ENCODE results near the gene JSRP1.

The JSRP1 gene

GRCh38 chr19:2255982-2256685 lies at the start of gene JSRP1:
JSRP1 (minus strand) TSS chr19:2256417; CDS start chr19:2255314, 1,103 bp downstream.
- DNase-seq (ENCODE audit: low read depth, low spot score), result no peak

- no peak for DNase-seq (ENCODE audit: low read depth, low spot score)
Observed at GRCh38 chr19:2305452-2306280, 49.4 kb upstream of the JSRP1 start.

GRCh38 chr19:2303211-2303798 lies 47.1 kb upstream of the JSRP1 start:
- no peak for DNase-seq (ENCODE audit: low read depth, low spot score)

GRCh38 chr19:2302319-2303210 lies 46.3 kb upstream of the JSRP1 start:
- DNase-seq (ENCODE audit: low read depth, low spot score), result no peak

- DNase-seq (ENCODE audit: low read depth, low spot score), result no peak
Observed at GRCh38 chr19:2300533-2300932, 44.3 kb upstream of the JSRP1 start.

- no peak for DNase-seq (ENCODE audit: low read depth, low spot score)
Observed at GRCh38 chr19:2296141-2296540, 39.9 kb upstream of the JSRP1 start.

- DNase-seq (ENCODE audit: low read depth, low spot score), result no peak
Observed at GRCh38 chr19:2294687-2295335, 38.6 kb upstream of the JSRP1 start.

GRCh38 chr19:2291185-2291751 lies 35.1 kb upstream of the JSRP1 start:
- DNase-seq (ENCODE audit: low read depth, low spot score), result no peak

GRCh38 chr19:2290441-2291184 lies 34.4 kb upstream of the JSRP1 start:
- no peak for DNase-seq (ENCODE audit: low read depth, low spot score)

GRCh38 chr19:2289714-2290435 lies 33.7 kb upstream of the JSRP1 start:
- DNase-seq (ENCODE audit: low read depth, low spot score), result no peak

GRCh38 chr19:2288818-2289713 lies 32.8 kb upstream of the JSRP1 start:
- no peak for DNase-seq (ENCODE audit: low read depth, low spot score)

- DNase-seq (ENCODE audit: low read depth, low spot score), result no peak
Observed at GRCh38 chr19:2288338-2288817, 32.2 kb upstream of the JSRP1 start.

- DNase-seq (ENCODE audit: low read depth, low spot score), result no peak
Observed at GRCh38 chr19:2287585-2288337, 31.5 kb upstream of the JSRP1 start.

- no peak for DNase-seq (ENCODE audit: low read depth, low spot score)
Observed at GRCh38 chr19:2286402-2287140, 30.4 kb upstream of the JSRP1 start.

- no peak for DNase-seq (ENCODE audit: low read depth, low spot score)
Observed at GRCh38 chr19:2283835-2284507, 27.8 kb upstream of the JSRP1 start.

GRCh38 chr19:2282862-2283237 lies 26.6 kb upstream of the JSRP1 start:
- DNase-seq (ENCODE audit: low read depth, low spot score), result no peak

All from iPS DF 19.7 (cell line).